ENCODE data around the gene PRSS38.

DNA sequence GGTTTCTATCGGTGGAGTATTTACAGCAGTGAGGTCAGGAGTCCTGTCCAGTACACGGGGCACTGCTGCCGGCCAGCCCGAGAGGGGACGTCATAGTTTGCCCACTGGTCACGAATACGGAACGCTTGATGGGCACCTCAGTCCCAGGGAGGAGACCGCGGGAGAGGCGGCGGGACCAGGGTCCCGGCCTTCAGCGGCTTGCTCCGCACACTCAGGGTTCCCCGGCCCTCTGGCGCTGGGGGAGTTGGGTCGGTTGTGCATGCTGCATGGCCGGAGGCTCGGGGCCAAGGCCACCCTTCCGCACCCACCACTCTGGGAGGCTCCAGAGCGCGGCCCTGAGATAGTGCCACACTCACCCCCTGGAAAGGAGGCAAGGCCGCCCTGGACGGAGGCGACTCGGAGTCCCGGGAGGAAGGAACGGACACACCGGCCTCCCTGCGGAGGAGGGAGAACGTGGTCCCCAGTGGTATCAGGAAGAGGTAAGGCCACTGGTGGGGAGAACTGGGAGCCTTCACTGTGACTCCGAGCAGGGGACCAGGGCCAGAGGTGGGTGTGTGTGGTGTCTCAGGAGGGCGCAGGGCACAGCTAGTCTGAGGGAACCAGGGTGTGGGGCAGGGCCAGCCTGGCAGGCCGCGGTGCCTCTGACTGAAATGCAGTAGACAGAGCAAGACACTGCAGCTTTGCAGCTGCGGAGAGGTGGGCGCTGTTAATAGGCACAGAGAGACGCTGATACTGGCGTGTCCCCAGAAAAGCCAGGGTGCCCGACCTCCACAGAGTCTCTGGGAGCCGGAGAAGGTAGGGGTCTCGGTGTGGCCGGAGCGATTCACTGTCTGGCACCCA, 28.6 kb upstream of the PRSS38 start:
- TF ChIP-seq POLR2AphosphoS5 (IDR thresholded peaks at IDR 0.05; ENCODE audit: borderline replicate concordance, low read depth, low read length) (no peak), EZH2 (IDR thresholded peaks at IDR 0.05) (no peak), FOXP2 (optimal IDR thresholded peaks at IDR 0.05; ENCODE audit: control extremely low read depth, extremely low read length, insufficient read depth) (no peak)
